HG03066 (cell line): Measurements from ENCODE around the gene ZCCHC14.
"Not testable (repeated sequence)": the region's sequence is repeated elsewhere in the genome, so short reads cannot be mapped to it uniquely, and the experiment has no call there.

Experiments used
- ATAC-seq: cut with Tn5 transposase; IDR thresholded peaks from one replicate; pipeline ENCODE4 v1.9.1; 2021; ENCODE audit warnings: low read depth; ENCODE audit not compliant: unreplicated experiment

ZCCHC14 gene

DNA sequence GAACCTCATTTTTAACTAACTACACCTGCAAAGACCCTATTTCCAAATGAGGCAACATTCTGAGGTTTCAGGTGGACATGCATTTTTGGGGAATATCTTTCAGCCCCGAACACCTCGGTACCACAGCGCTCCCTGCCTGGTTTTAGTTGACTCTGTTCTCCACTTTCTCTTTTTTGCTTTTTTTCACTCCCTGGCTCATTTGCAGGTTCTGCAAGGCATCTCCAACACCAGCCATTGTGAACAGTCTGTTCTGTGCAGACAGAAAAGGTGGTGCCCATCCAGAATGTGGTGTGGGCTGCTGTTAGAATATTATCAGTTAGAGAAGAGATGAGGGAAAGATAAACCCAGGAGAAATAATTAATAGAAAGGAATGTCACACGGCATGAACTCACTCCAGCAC, 32.5 kb upstream of the ZCCHC14 start:
- no peak for ATAC-seq

DNA sequence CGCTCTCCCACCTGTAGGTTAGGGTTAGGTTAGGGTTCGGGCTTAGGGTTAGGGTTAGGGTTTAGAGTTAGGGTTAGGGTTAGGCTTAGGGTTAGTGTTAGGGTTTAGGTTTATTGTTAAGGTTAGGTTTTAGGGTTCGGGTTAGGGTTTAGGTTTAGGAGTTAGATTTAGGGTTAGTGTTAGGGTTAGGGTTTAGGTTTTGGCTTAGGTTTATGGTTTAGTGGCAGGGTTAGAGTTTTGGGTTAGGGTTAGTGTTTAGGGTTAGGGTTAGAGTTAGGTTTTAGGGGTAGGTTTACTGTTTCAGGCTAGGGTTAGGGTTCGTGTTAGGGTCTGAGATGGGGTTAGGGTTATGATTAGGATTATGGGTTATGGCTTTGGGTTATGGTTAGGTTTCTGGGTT, 31.6 kb upstream of the ZCCHC14 start:
- ATAC-seq: no peak

DNA sequence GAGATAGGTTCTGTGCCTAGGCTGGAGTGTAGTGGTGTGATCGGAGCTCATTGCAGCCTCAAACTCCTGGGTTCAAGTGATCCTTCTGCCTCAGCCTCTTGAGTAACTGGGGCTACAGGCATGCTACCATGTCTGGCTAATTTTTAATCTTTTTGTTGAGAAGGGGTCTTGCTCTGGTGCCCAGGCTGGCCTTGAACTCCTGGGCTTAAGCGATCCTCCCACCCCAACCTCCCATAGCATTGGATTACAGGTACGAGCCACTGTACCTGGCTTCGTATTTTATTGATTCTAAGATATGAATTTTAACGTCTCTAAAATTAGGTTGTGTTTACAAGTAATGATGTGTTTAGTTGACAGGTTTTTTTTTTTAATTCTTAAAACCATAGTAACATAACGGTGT, 30.8 kb upstream of the ZCCHC14 start:
- not testable (repeated sequence) for ATAC-seq

DNA sequence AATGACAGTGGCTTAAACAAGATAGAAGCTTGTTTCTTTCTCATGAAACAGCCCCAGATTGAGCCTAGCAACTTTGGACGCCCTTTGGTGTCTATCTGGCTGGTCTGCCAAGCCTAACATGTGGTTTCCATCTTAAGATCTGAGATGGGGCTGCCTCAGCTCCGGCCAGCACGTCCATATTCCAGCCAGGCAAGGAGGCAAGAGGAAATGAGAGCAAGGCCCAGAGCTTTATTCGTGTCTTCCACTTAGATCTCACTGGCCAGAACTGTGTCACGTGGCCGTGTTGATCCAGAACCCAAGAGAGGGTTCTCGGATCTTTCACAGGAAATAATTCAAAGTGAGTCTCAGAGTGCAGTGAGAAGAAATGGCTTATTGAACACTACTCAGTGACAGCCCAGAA, 28.9 kb upstream of the ZCCHC14 start:
- not testable (repeated sequence) for ATAC-seq

DNA sequence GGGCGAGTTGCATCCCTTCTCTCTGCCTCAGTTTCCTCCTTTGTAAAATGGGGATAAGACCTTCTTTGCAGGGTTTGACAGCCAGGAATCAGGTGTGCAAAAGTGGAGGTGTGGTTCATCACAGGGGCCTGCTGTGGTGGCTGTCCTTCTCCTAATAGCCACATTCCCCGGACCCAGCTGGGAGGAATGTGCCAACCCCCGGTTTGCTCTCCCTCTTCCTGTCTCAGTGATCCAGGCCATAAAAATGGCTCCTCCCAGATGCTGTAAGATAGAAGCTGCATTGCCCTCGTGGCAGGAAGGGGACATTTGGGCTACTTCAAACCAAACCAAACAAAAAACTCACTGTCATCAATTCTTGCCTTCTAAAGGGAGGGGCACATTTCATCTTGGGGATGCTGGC, 26.3 kb upstream of the ZCCHC14 start:
- not testable (repeated sequence) for ATAC-seq

DNA sequence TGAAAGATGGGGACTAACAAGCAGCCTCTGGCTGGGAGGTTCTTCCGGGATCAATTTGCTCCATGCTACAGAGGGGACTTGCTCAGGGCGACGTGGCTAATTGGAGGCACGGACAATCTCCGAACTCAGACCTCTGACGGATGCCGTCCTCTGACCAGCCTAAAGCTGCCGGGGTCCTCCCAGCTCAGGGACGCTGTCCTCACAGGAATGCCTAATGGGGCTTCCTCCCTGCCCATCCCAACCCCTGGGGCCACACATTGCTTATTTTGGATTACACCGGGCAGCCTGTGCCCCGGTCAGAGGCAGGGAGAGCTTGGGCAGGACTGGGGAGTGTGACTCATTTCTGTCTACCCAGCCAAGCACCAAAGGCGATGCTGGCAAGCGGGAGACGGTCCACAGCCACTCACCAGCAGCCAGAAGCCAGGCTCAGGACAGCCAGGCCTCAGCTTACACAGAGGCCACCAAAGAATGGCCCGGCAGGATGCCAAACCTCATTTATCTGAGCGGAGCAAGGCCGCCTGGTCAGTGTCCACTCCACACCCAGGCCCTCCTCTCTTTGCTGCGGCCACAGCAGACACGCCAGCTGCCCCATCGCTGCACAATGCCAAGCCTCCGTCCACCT, 25.7 kb upstream of the ZCCHC14 start:
- ATAC-seq: not testable (repeated sequence)

DNA sequence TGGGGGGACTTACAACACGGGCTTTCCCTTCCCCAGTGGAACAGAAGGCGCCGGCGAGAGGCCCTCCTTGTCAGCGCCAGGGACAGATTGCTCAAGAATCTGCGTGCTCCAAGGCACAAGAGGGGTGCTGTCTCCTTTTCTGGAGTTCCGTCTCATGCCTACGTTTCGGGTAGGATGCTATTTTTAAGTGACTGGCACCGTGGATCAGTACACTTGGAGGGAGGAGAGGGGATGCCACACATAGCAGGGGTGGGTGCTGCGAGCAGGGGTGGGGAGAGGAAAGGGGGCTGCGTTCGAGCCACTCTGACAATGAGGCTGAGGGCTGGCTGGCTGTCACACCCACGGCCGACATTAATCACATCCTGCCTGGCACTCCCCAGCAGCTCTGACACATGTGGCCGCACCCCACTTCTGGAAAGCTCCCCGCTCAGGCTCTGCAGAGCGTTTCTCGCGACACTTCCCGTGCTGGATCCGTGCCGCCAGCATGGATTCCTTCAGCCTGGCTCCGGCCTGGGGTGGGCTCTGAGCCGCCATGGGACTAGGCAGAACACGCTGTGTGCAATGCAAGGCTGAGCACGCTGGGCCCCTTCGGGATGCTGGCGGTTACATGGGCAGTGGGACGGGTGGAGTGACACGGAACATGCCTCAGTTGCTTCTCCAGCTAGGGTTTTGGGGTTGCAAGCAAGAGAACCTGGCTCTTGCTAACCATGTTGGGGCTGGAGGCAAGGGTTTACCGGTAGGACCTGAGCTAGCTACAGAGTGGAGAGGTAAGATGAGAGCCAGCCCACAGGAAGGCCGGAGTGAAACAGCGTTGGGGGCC, 25.0 kb upstream of the ZCCHC14 start:
- ATAC-seq: not testable (repeated sequence)

DNA sequence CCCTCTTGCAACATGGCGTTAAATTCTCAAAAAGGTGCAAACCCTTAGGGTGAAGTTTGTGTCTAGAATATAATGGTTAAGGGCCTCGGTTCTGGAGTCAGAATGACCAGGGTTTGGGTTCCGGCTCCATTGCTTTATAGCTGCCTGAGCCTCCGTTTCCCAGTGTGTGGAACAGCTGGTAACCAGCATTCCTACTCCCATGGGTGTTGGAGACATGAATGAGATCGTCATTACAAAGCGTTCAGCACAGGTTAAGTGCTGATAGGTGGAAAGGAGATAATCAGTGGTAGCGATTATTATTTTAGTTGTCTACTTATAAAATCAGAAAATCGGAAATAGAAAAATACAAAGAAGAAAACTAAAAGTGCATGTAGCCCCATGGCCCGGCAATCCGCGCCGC, 23.5 kb upstream of the ZCCHC14 start:
- ATAC-seq: no peak

DNA sequence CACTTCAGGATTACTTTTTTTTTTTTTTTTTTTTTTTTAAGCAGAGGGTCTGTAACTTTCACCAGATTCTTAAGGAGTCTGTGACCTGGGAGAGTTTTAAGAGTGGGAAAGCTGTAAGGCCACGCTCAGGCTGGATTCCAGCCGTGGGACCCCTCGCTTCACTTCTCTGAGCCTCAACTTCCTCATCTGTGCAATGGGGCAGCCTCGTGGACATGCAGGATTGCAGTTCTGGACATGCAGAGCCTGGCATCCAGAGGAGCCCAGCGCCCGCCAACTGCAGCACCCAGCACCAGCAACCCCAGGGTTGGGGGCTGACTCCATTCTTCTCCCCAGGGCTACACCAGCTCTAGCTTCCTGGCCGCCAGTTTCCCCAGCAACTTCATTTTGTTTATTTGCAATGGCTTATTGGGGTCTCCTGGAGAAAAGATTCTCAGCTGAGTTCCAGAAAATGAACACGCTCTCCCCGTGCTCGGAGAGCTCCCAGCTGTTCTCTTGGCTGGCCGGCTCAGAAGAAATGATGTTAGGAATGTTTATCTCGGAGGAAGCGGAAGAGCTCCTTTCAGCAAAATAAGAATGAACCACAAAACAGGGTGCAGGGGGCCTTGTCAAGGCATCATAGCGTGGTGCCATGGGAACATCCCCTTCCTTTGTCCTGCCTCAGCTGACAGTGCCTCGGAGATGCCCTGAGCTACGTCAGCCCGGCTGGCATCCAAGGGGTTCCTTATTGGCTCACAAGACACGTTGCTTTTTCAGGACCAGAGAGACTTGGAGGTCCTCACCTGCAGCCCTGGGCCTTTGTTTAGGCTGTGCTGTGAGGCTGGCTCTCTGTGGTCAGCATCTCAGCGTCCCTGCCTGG, 22.9 kb upstream of the ZCCHC14 start:
- no peak for ATAC-seq

DNA sequence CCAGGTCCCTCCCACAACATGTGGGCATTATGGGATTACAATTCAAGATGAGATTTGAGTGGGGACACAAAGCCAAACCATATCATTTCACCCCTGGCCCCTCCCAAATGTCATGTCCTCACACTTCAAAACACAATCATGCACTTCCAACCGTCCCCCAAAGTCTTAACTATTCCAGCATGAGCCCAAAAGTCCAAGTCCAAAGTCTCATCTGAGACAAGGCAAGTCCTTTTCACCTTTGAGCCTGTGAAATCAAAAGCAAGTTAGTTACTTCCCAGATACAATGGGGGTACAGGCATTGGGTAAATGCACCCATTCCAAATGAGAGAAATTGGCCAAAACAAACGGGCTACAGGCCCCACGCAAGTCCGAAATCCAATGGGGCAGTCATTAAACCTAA, 17.0 kb upstream of the ZCCHC14 start:
- not testable (repeated sequence) for ATAC-seq

DNA sequence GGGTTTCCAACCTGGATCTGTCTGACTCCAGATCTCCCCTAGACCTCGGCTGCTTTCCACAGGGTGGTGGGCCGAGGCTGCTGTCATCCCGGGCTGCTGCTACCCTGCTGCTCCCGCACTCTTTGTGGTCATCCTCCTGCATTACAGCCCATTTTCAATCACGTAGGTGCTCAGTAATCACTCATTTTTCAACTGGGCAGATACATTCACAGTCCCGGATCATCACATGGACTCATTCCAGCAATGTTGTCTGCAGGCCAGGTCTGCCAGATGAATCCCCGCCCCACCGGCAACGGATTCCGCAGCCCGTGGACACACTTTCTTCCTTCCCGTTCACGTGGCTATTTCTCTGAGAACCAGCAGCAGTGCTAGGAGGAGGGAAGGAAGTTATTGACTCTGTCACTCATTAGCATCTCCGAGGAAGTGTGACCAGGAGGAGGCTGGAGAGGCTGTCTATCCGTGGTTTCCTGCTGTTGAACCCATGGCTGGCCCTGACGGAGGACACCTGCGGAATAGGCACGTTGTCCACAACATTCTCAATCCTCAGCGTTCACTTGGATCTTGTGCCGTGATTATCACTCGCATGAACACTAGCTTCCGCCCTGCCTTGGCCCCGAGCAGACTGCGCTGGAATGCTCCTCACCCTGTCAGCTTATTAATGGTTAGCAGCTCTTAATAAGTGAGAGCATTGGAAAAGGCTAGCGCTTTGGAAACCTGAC, 14.7 kb upstream of the ZCCHC14 start:
- ATAC-seq: no peak

DNA sequence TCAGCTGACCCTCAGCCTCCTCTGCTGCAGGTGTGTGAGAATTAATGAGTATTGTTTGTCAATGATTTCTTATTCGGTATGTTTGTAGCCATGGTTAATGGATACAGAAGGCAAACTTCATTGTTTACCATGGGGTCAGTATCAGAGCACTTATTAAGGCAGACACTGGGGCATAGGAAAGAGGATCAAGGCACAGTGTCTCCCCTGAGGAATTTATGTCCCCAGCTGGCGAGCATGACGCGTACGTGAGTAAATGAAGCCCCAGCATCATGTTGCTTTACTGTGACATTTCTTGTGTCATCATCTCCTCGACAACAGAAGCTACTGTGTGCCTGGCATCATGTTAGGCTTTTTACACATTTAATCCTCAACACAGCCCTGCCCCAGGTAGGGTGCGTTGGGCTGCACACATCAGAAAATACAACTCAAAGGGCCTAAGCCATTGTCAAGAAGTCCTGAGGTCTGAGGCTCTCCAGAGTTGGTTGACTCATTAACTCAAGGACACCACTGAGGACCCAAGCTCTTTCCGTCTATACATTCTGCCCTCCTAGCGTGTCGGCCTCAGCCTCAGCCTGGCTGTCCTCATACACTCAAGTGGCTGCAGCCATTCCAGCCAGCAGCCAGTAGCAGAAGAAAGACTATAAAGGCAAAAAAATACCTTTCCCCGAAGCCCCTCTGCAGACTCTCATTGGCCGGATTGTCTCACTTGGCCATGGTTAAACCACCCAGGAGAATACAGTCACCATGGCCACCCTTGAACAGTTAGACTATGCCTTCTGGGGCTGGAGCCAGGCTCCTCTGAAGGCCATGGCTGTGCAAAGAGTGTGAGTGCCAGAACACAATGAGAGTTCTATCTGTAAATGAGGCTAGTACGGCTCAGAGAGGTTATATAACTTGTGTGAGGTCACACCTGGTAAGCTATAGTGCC, 13.9 kb upstream of the ZCCHC14 start:
- ATAC-seq: no peak

DNA sequence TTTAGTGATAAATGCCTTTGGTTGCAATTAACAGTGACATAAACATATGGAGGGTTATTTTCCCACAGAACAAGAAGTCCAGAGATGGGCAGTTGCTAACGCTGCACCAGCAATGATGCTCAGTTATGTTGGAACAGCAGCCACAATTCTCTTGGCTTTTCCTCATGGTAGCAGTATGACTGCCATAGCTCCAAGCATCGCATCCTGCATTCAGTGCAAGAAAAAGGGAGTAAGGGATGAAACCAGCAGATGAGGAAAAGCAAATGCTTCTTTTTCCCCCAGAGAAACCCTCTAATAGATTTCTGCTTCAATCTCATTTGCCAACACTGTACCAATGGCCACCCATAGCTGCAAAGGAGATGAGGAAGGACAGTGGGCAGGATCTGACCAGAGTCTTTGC, 13.0 kb upstream of the ZCCHC14 start:
- ATAC-seq: no peak

DNA sequence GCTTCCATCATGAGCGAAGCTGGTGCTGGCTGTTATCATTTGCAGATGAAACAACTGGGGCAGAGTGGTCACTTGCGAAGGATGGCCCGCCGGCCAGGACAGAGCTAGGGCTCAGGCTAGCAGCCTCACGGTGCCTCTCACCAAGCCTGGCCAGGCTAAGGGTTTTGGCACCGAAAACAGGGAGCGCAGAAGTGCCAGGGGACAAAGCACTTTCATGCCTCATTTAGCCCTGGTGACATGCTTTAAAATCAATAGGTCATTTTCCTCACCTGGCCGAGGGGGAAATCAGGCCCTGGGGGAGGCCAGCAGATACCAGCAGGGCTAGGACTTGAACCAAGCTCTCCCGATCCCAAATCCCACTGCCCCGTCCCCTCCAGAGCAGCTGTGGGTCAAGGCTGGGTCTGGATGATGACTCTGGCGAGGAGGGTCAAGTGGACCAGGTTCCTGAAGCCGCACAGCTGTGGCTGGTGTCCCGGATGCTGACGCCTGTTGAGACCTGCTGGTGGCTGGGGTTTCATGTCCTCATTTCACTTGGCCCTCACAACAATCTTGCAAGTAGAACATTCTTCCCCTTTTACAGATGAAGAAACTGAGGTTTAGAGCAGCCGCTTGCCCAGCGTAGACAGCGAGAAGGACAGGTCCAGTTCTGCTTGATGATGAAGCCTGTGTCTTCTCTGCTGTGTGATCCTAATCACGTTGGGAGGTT, 10.6 kb upstream of the ZCCHC14 start:
- ATAC-seq: not testable (repeated sequence)

DNA sequence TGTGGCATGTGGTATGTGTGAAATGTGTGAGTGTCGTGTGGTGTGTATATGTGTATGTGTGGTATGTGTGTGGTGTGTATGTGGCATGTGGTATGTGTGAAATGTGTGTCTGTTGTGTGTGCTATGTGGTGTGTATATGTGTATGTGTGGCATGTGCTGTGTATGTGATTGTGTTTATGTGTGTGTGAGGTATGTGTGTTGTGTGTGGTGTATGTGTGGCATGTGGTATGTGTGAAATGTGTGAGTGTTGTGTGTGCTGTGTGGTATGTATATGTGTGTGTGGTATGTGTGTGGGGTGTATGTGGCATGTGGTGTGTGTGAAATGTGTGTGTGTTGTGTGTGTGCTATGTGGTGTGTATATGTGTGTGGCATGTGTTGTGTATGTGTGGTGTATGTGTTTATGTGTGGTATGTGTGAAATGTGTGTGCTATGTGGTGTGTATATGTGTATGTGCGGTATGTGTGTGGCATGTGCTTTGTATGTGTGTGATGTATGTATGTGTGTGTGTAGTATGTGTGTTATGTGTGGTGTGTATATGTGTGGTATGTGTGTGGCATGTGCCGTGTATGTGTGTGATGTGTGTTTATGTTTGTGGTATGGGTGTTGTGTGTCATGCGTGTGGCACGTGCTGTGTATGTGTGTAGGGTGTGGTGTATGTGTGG, 9.6 kb upstream of the ZCCHC14 start:
- ATAC-seq: no peak

DNA sequence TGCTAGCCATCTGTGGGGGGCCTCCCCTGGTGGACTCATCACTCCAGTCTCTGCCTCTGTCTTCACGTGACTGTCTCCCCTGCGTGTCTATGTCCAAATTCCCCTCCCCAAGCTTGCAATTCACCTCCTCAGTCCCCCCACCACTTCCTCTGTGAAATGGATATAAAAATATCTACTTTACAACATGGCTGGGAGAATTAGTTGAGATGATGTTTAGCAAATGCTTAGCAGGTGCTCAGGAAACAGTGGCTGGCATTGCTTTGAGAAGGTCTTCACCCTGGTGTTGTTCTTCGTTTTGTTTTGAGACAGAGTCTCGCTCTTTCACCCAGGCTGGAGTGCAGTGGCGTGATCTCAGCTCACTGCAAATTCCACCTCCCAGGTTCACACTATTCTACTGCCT, 8.3 kb upstream of the ZCCHC14 start:
- no peak for ATAC-seq

DNA sequence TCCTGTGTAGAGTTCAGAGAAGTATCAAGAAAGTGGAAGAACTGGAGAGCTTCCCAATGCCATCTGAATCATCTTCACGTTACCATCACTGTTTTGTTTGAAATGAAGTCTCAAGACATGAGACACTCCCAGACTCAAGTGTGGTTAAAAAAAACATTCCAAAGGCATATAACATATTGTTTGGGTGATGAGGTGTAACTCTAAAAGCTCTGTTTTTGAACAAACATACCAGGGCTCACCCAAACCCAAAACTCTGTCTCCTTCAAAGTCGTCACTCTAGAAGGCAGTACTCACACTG, 6.3 kb upstream of the ZCCHC14 start:
- no peak for ATAC-seq

DNA sequence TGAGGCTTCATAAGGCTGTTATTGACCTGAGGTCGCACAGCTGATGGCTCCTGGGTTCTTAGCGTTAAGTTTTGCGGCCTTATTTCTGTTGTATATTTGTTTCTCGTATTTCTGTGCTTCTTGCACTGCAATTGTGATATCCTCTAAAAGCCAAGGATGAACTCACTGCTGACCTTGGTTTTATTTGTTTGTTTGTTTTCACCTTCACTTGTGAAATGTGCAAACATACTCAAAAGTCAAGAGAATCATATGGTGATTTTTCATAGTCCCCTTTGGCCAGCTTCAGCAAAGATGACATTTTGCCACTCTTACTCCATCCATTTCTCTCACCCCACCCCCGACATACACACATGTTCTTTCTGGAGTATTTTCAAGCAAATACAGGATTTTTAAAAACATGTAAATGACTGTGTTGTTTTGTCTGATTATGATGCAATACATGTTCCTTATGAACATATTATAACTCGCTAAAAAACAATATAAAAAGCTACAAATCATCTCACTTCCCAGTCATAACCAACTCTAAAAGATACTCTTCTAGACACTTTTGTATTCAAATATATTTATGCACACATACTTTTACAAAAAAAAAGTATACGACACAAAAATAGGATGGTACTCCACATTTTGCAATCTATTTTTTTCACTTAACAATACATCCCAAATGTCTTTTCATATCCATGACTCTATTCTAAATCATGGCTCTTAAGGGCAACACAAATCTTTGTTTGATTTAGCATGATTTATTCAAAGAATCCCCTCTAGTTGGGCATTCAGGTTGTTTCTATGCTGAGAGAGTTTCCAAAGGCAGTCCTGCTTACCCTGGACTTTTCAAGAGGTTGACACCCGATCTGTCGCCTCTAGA, 5.7 kb upstream of the ZCCHC14 start:
- no peak for ATAC-seq
